Activated CD8-positive, alpha-beta T cell treated with anti-CD3 and anti-CD28 coated beads, Interleukin-2, amount 10 ng/mL, durations not matched to agents 7 days and 5 days (primary cell): ENCODE results near the gene ATP5F1B. TPM values are rescaled to one million over a fixed set of nuclear protein-coding genes. Genes with fewer than 3 reads are reported as not detected.

Source experiments
- ATAC-seq: fragments of 150-1000 bp; cut with Tn5 transposase; one replicate; pipeline ENCODE4 v1.10.0; 2021; ENCODE audit warnings: moderate library complexity
- CTCF ChIA-PET: fragments of 350-600 bp; sonication (Branson Sonifier 250); formaldehyde crosslinking; loops from one replicate; lab custom pipeline; 2021; ENCODE audit warnings: antibody characterized with exemption; lab: Charles Lee
- POLR2A ChIA-PET: fragments of 350-600 bp; sonication (Branson Sonifier 250); formaldehyde crosslinking; loops from one replicate; lab custom pipeline; 2021; ENCODE audit warnings: antibody characterized with exemption; lab: Charles Lee
- DNase-seq: peaks from one replicate; pipeline ENCODE4 v3.0.0-alpha.2; 2020
- H3K27ac Mint-ChIP-seq: one replicate; pipeline ENCODE4 v1.8.0; 2021; ENCODE audit warnings: mild to moderate bottlenecking, mixed read lengths
- H3K27me3 Mint-ChIP-seq: one replicate; pipeline ENCODE4 v1.8.0; 2021; ENCODE audit warnings: low read depth, mixed read lengths
- H3K36me3 Mint-ChIP-seq: one replicate; pipeline ENCODE4 v1.8.0; 2021; ENCODE audit warnings: low read depth, mixed read lengths
- H3K4me1 Mint-ChIP-seq: one replicate; pipeline ENCODE4 v1.8.0; 2021; ENCODE audit warnings: low read depth, mixed read lengths
- H3K4me3 Mint-ChIP-seq: one replicate; pipeline ENCODE4 v1.8.0; 2021; ENCODE audit warnings: mild to moderate bottlenecking, mixed read lengths
- H3K9me3 Mint-ChIP-seq: one replicate; pipeline ENCODE4 v1.8.0; 2022; ENCODE audit warnings: mixed read lengths; ENCODE audit not compliant: insufficient read depth
- total RNA-seq, 2 experiments: library from RNA; stranded (reverse); gene quantifications; one replicate each; pipeline ENCODE4 v1.2.3, GENCODE V29; 2021

Gene ATP5F1B
- total RNA-seq, 2 experiments from 2014 or later = 669 to 680 TPM

GRCh38 chr12:56633468-56634241 is 12.1 kb downstream of the ATP5F1B start:
- ChIA-PET POLR2A (interaction anchor here (0.5 to 3.7 kb wide), 6 partner anchors 10 to 274 kb away, joined by 3 to 49 read pairs (median 4); partner anchors contain the start of genes ATP5F1B, NACA, PTGES3 and STAT2), CTCF (interaction anchor here (1.0 to 4.0 kb wide), 8 partner anchors 9 to 609 kb away, joined by 3 to 50 read pairs (median 5); partner anchors contain the start of genes ATP5F1B and SMARCC2)
- Mint-ChIP-seq H3K4me3 (peak overlapping the region; percentile 88), H3K4me1 (peaks cover 69% of the 10 kb centered on the region), H3K9me3 (no peaks in the 10 kb centered on the region), H3K36me3 (peaks cover 30% of the 10 kb centered on the region), H3K27me3 (no peaks in the 10 kb centered on the region), H3K27ac (peak overlapping the region; percentile 82)
- ATAC-seq (no peak), DNase-seq (no peak)

DNA sequence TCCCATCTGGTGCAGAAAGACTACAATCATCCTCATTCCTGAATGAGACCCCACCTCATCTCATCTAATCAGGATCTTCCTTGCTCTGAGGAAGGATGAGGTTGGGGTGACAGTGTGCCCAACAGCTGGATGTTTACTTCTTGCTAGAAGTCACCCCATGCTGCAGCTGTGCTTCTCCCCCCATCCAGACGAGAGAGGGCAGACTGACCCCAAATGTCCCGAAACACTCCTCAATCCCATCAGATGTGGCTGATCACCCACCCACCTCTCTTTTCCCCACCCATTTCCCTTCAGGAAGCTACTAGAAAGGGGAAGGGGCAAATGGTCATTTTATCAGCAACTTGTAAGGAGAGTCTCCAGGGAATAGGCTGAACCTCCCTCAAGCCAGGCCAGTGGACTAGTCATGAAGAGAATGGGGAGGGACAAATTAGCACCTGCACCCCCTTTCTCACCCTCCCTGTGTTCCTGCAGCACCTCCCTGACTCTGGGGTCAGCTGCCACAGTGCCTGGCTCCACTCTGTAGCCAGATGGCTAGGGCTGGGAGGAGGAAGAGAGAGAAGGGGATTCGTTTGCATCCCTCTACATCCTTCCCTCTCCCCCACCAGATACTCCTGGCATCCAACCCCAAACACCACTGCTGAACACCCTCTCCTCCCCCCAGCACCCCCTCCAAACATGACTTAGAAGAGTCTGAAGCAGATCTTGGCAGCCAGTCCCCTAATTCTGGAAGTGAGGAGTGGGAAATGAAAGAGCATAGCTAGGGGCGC is 12.9 kb downstream of the ATP5F1B start:
- H3K27me3 Mint-ChIP-seq = no peaks in the 10 kb centered on the region
- peaks cover 71% of the 10 kb centered on the region for H3K4me1 Mint-ChIP-seq
- ChIA-PET POLR2A (interaction anchor here (0.7 to 1.5 kb wide), 2 partner anchors 10 to 112 kb away, joined by 3 to 5 read pairs; partner anchors contain the start of gene RBMS2), CTCF (interaction anchor here (1.1 to 4.0 kb wide), 5 partner anchors 13 to 610 kb away, joined by 3 to 50 read pairs (median 7); partner anchors contain the start of genes ATP5F1B and SMARCC2)
- peak overlapping the region; percentile 48 for H3K27ac Mint-ChIP-seq
- no peaks in the 10 kb centered on the region for H3K9me3 Mint-ChIP-seq
- H3K4me3 Mint-ChIP-seq = peak overlapping the region; percentile 88
- DNase-seq = no peak
- no peak for ATAC-seq
- peaks cover 27% of the 10 kb centered on the region for H3K36me3 Mint-ChIP-seq

DNA sequence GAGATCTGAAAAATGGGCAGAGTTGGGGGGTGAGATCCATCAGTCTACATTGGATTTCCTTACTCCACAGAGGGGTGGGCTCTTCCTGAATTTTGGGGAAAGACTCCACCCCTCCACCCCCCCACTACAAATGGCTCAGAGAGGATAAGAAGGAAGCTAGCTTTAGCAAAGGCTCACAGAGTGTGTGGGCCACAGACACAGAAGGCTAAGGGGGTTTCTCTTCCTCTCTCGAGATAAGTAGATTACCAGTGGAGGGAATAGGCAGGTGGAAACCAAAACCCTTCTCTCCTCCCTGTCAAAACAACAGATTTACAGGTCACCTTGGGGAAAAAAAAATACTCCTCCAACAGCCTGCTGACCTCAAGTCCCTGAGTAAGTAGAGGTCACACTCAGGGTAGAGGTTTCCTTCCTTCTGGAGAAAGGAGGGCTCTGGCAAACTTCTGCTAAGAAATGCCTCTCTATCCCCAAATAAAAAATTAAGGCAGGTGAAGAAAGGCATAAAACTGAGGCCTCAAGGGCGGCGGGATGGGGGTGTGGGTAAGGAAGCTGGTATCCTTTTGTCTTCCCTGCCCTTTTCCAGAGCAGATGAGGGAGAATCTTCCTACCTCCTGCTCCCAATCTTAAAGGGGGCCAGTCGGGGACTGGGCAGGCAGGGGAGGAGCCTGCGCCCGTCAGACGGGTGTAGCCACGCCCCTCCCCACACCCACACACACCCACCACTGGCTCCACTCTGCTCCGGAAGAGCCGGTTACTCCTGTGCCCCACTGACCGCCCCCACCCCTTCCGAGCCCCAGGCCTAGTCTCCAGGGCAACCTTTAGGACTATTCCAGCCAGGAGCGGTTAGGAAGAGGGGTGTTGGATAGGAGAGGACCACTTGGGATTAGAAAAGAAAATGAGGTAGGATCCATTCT is 13.7 kb downstream of the ATP5F1B start:
- H3K4me3 Mint-ChIP-seq = peak overlapping the region; percentile 88
- H3K27ac Mint-ChIP-seq = peak overlapping the region; percentile 48
- no peaks in the 10 kb centered on the region for H3K27me3 Mint-ChIP-seq
- ATAC-seq = peak; percentile 13
- H3K9me3 Mint-ChIP-seq = no peaks in the 10 kb centered on the region
- POLR2A ChIA-PET = interaction anchor here (0.7 to 1.5 kb wide), 2 partner anchors 14 to 111 kb away, joined by 3 to 6 read pairs; partner anchors contain the start of genes ATP5F1B and RBMS2
- H3K36me3 Mint-ChIP-seq = peaks cover 20% of the 10 kb centered on the region
- peak; percentile 73 for DNase-seq
- peaks cover 67% of the 10 kb centered on the region for H3K4me1 Mint-ChIP-seq
- CTCF ChIA-PET = interaction anchor here (1.1 to 2.3 kb wide), 2 partner anchors 118 to 443 kb away, joined by 3 to 7 read pairs; partner anchors contain the start of gene SMARCC2

DNA sequence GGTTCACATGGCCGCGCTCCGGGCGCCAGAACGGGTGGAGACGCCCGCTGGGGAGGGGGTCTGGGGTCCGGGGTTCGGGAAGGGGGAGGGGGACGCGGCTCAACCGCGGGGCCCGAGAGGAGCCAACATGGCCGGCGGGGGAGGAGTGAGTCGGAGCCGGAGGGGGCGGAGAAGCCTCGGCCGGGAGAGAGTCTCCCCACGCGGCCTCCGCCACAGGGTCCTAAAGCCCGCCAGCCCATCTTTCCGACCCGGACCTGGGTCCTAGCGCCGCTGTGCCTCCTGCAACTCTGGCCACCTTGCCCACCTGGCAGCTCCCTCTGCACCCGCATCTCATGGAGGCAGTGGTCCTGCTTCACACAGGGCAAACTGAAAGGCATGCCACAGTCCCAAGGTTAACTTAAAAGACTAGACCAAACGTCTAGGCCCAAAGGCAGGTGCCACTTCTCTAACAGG is 15.6 kb downstream of the ATP5F1B start, which contains the start of gene BAZ2A:
Gene BAZ2A (minus strand): TSS at position 147 of the 453 bp plus-strand sequence. CDS start 12,796 bp downstream, outside the sequence.
- ChIA-PET POLR2A (interaction anchor here (0.6 to 3.3 kb wide), 8 partner anchors 8 to 247 kb away, joined by 3 to 27 read pairs (median 9); partner anchors contain the start of genes ATP5F1B, NACA, PTGES3 and RBMS2), CTCF (interaction anchor here (1.2 to 2.4 kb wide), 4 partner anchors 8 to 54 kb away, joined by 3 to 16 read pairs (median 8); no protein-coding TSS in a partner anchor)
- H3K4me3 Mint-ChIP-seq = peak within 1 kb of the TSS; percentile 84
- H3K27me3 Mint-ChIP-seq = no peaks in the 10 kb centered on the region
- H3K4me1 Mint-ChIP-seq = peaks cover 67% of the 10 kb centered on the region
- DNase-seq (peak; percentile 92), ATAC-seq (peak; percentile 74)
- peak within 1 kb of the TSS; percentile 83 for H3K27ac Mint-ChIP-seq
- no peaks in the 10 kb centered on the region for H3K9me3 Mint-ChIP-seq
- H3K36me3 Mint-ChIP-seq = peaks cover 32% of the 10 kb centered on the region

DNA sequence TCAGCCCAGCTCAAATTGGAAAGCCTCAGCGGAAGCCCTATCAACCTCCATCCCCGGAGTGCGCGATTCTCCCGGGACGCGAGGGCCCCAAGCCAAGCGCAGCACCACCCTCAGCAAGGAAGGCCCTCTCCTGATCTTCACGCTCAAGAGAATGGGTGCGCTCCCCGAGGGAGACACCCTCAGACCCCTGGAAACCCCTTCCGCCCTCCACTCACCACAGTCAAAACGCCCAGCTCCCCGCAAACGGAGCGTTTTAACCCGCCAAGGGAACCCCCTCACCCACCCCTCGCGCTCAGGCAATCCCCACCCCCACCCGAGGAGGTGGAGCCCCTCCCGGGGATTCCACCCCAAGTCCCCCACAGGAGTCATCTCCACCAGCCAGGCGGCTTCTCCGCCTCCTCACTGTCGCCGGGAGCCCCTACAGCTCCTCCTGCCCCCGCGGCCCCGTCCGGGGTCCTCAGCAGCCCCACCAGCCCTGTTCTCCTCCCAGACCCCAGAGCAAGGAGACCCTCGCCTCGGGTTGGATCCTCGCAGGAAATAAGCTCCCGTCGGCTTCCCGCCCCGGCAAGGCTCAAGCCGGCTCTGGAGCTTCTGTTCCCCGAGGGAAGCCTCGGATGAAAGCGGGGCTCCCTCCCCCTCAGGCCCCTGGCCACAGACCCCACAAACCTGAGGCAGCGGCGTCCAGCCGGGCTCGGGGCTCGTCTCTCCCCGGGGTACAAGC is 16.2 kb downstream of the ATP5F1B start:
- peak overlapping the region; percentile 84 for H3K4me3 Mint-ChIP-seq
- H3K27ac Mint-ChIP-seq = peak overlapping the region; percentile 83
- H3K4me1 Mint-ChIP-seq = peaks cover 68% of the 10 kb centered on the region
- no peaks in the 10 kb centered on the region for H3K27me3 Mint-ChIP-seq
- H3K9me3 Mint-ChIP-seq = no peaks in the 10 kb centered on the region
- ChIA-PET POLR2A (interaction anchor here (0.6 to 3.3 kb wide), 13 partner anchors 9 to 471 kb away, joined by 3 to 27 read pairs (median 7); partner anchors contain the start of genes ATP5F1B, MYL6, NACA and PTGES3), CTCF (interaction anchor here (0.9 to 2.4 kb wide), 12 partner anchors 10 to 482 kb away, joined by 3 to 16 read pairs (median 4); partner anchors contain the start of genes ATP5F1B, RBMS2 and STAT6)
- DNase-seq = peak; percentile 49
- peaks cover 33% of the 10 kb centered on the region for H3K36me3 Mint-ChIP-seq
- peak; percentile 21 for ATAC-seq

DNA sequence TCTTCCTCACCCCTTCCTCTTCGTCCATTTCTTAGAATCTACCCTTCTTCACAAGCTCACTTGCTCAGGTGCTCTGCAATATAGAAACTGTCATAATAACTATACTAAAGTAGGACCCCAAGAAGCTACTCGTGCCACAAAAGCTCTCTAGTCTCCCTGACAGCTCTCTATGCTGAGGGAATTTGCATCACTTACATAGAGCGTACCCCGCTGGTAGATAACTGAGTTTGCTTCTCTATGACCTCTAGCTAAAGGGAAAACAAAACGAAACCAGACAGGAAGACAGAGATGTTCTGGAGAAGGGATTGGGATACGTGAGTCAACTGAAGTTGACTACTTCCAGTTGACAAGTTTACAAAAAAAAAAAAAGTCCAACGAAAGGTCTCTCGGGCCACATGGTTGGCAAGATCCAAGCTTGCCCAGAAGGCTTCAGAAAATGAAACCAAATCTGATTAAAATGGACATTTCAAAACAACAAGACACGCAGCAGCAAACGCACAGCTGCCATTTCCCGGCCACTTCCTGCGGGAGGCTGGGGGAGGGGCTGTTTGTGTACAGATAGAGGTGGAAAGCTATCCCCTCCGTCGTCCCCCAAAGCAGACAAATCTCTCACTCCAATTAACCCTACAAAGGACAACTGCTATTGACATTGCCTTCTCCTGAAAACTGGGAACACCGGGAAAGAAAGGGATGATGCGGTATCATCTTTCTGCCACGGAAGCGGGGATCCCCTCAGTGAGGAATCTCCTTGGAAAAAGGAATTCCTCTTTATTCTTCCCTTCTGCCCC is 16.9 kb downstream of the ATP5F1B start:
- ATAC-seq (no peak), DNase-seq (peak; percentile 79)
- H3K27me3 Mint-ChIP-seq = no peaks in the 10 kb centered on the region
- POLR2A ChIA-PET = interaction anchor here (0.6 to 3.3 kb wide), 17 partner anchors 8 to 477 kb away, joined by 3 to 27 read pairs (median 6); partner anchors contain the start of genes ATP5F1B, MYL6, NACA and PTGES3
- no peaks in the 10 kb centered on the region for H3K9me3 Mint-ChIP-seq
- peaks cover 39% of the 10 kb centered on the region for H3K36me3 Mint-ChIP-seq
- H3K4me3 Mint-ChIP-seq = peak overlapping the region; percentile 84
- peak overlapping the region; percentile 83 for H3K27ac Mint-ChIP-seq
- CTCF ChIA-PET = interaction anchor here (0.8 to 3.2 kb wide), 19 partner anchors 7 to 483 kb away, joined by 3 to 38 read pairs (median 4); partner anchors contain the start of genes ATP5F1B, PTGES3, RBMS2 and STAT6
- H3K4me1 Mint-ChIP-seq = peaks cover 68% of the 10 kb centered on the region

GRCh38 chr12:56626701-56627100 is 19.1 kb downstream of the ATP5F1B start:
- Mint-ChIP-seq H3K4me1 (peaks cover 53% of the 10 kb centered on the region), H3K4me3 (no peak overlapping the region), H3K27ac (peak overlapping the region; percentile 13), H3K9me3 (no peaks in the 10 kb centered on the region), H3K27me3 (no peaks in the 10 kb centered on the region), H3K36me3 (peaks cover 49% of the 10 kb centered on the region)
- CTCF ChIA-PET = interaction anchor here (0.8 to 3.2 kb wide), 2 partner anchors 10 to 13 kb away, joined by 3 to 38 read pairs; no protein-coding TSS in a partner anchor
- POLR2A ChIA-PET = no interaction called here
- no peak for ATAC-seq
- no peak for DNase-seq

GRCh38 chr12:56622535-56622934 is 23.2 kb downstream of the ATP5F1B start:
- CTCF ChIA-PET = interaction anchor here (1.2 to 7.1 kb wide), 4 partner anchors 8 to 28 kb away, joined by 3 to 47 read pairs (median 4); no protein-coding TSS in a partner anchor
- no peak overlapping the region for H3K4me3 Mint-ChIP-seq
- ATAC-seq (no peak), DNase-seq (no peak)
- POLR2A ChIA-PET = interaction anchor here (0.6 to 2.0 kb wide), 2 partner anchors 11 to 405 kb away, joined by 3 to 5 read pairs; no protein-coding TSS in a partner anchor
- peaks cover 36% of the 10 kb centered on the region for H3K4me1 Mint-ChIP-seq
- H3K36me3 Mint-ChIP-seq = peaks cover 51% of the 10 kb centered on the region
- no peak overlapping the region for H3K27ac Mint-ChIP-seq
- H3K27me3 Mint-ChIP-seq = no peaks in the 10 kb centered on the region
- H3K9me3 Mint-ChIP-seq = no peaks in the 10 kb centered on the region

DNA sequence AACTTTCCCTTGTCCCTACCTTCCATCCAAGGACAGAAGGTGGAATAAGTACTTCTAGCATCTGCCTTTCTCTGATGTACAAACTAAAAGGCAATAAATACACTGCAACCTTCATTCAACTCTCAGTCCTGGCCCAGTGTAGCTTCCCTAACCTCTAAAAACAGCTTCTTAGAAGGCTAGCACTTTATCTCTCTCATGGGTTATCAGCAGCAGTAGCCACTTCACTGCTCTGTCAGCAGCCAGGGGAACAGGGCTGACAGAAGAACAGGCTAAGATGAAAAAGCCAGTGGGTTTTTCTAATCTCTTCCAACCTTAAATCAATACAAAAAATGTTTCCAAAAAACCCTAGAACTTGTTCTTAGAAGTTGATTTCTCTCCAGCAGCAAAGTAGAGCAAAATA is 28.9 kb downstream of the ATP5F1B start:
- ChIA-PET CTCF (interaction anchor here (1.1 to 1.7 kb wide), 4 partner anchors 8 to 26 kb away, joined by 3 to 5 read pairs (median 4); no protein-coding TSS in a partner anchor), POLR2A (interaction anchor here (1.2 kb wide), 1 partner anchor 20 kb away, joined by 3 read pairs; no protein-coding TSS in a partner anchor)
- H3K4me1 Mint-ChIP-seq = peaks cover 6% of the 10 kb centered on the region
- peaks cover 64% of the 10 kb centered on the region for H3K36me3 Mint-ChIP-seq
- peak overlapping the region; percentile 6 for H3K27ac Mint-ChIP-seq
- ATAC-seq (no peak), DNase-seq (no peak)
- H3K27me3 Mint-ChIP-seq = no peaks in the 10 kb centered on the region
- no peaks in the 10 kb centered on the region for H3K9me3 Mint-ChIP-seq
- no peak overlapping the region for H3K4me3 Mint-ChIP-seq
